ENCODE data around the gene HTRA3.

- TF ChIP-seq CTCF (conservative IDR thresholded peaks at IDR 0.05; ENCODE audit: low read depth, low read length) (no peak), EZH2 (IDR thresholded peaks at IDR 0.05; ENCODE audit: low read length, unreplicated experiment) (no peak)
Observed at GRCh38 chr4:8286719-8287342, 17.3 kb downstream of the HTRA3 start.
